Measurements from ENCODE around the gene HRH3.

GRCh38 chr20:62197801-62198200, 22.3 kb downstream of the HRH3 start:
- no peak for TF ChIP-seq POLR2A (IDR thresholded peaks at IDR 0.05)
- no peak for TF ChIP-seq CTCF (IDR thresholded peaks at IDR 0.05)
